Measurements from ENCODE around the gene TRAPPC12.

Gene TRAPPC12

DNA sequence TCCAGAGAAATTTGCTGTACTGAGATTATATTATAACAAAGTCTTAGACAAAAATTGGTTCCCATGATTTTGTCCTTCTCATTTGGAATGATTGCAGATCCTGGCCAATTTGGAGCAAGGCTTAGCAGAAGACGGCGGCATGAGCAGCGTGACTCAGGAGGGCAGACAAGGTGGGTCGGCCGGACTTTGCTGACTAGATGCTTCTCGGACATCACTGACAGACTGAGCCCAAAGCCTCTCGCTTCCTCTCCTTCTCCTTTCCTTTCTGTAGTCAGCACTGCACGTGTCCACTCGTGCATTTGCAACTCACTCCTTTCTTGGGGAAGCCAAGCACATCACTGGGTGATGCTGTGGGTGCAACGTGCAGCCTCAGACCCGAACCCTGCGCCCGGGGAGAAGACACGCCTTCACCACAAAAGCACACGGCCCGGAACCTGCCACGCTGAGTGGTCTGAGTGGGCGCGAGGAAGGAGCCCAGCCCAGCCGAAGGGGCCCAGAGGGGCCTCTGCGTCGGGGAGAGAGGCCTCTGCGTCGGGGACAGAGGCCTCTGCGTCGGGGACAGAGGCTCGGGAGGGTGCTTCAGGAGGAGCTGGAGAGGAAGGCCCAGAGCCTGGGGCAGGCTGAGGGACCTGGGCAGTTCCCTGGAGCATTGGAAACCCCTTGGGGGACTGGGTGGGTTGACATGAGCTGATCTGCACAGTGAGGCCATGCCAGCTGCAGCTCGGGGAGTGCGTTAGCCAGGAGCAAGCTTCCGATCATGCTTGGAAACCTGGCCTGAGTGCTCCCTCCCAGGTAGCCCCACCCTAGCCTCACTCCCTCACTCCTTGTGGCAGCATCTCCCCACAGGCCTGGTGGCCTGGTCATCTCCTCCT, 78.3 kb downstream of the TRAPPC12 start:
- no peak for DNase-seq

DNA sequence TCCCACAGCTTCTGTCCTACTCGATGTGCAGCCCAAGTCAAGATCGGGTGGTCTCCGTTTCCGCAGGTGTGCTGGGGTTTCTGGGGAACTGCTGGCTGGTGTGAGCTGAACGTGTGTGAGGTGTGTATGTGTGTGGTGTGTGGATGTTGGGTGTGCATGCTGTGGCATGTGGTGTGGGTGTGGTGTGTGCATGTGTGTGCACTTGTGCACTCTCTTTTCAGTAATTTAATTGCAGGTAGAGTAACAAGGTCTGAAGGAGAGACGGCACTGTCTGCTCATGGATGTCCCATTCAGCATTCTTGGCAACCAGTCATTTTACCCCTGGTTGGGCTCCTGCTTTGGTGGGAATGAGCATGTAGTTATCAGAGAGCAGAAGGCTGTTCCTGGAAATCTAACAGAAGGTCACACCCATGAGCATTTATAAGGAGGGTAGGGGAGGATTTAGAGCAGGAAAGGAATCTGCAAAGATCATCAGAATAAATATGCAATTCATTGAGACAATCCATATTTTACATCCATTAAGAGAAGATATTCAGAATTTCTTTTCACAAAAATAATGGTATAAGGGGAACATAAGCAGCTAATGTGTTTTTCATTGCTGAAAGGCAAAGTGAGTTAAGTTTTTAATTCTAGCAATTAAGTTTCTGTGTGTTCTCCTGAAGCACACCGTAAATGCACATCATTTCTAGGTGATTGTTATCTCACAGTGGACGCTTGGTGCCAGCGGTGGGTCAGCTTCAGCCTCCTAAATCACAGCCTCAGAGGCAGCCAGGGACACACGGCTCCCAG, 79.1 kb downstream of the TRAPPC12 start:
- DNase-seq = no peak

DNA sequence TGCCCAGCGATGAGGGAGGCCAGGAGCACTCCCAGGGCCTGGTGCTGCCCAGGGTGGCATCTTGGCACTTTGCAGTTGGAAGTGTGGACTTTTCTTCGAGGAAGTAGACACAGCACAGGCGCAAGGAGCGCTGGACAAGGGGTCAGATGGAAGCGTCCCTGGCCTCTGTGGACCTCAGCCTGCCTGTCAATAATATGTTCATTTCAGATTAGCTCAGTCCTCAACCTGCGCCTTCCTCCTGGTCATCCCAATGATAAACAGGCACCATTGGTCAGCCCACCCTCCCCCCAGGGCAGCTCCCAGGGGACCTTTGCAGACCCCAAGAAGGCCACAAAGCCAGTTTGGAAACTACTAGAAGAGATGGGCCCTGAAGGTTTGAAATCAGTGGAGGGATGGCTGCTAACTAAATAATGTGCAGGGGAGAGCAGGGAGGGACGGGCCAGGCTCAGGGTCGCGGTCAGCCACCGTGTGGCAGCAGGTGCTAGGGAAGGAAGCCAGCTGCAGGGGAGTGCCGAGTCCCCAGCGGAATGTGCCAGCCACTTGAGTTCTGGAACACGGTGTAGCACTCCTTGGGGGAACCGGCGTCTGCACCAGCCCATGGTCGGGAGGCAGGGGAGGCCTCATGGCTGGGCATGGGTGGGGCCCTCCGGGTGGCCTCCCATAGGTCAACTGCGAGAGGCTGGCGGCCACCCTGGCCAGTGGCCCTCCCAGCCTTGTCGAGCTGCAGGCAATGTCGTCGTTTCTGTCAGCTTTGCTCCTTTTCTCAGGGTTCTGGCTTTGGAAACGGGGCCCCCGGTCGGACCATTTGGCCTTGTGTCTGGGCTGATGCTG, 79.9 kb downstream of the TRAPPC12 start:
- DNase-seq = no peak

DNA sequence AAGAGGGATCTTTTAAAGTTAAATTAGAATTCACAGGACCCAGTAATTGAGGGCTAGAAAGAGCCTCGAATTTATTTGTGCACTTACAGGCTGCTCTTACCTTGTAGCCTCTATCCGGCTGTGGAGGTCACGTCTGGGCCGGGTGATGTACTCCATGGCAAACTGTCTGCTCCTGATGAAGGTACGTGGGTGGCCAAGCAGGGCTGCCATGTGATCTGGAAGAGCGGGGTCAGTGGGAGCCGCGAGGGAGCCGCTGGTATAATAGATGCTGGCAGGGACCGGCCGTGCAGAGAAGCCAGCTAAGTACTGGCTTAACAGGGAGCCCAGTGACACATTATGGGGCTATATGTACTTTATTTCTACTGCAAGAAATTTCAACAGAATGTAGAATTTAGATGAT, 80.7 kb downstream of the TRAPPC12 start:
- no peak for DNase-seq

- no peak for DNase-seq
These were observed 81.6 kb downstream of the TRAPPC12 start for GRCh38 chr2:3460831-3461800.

DNA sequence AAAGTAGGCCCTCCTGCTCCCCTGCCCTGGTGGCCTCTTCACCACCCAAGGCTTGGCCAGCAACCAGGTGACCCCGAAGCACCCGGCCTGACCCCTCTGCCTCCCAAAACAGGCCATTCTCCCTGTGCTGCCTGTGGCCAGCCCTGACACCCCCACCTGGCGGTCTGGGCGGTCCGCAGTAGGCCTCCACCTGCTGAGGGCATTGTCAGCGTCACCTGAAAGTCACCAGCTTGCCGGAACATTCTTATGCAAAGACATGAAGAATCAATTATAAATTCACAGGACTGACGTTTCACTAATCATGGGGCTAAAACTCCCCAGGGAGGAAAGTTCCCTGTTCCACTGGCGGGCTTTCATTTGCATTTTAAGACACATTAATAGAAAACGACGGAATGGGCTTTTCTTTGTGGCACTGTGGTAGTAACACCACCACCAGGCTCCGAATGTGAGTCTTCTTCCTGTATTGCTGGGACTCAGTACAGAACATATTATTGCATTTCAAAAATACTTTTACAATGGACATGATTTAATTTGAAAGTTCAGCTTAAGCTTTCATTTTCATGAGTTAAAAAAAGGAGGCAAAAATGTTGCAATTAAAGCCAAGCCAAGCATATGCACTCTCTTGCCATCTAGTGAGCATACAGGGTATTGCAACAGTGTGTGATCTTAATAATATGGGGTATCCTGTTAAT, 82.5 kb downstream of the TRAPPC12 start:
- DNase-seq = peak; percentile 57

DNA sequence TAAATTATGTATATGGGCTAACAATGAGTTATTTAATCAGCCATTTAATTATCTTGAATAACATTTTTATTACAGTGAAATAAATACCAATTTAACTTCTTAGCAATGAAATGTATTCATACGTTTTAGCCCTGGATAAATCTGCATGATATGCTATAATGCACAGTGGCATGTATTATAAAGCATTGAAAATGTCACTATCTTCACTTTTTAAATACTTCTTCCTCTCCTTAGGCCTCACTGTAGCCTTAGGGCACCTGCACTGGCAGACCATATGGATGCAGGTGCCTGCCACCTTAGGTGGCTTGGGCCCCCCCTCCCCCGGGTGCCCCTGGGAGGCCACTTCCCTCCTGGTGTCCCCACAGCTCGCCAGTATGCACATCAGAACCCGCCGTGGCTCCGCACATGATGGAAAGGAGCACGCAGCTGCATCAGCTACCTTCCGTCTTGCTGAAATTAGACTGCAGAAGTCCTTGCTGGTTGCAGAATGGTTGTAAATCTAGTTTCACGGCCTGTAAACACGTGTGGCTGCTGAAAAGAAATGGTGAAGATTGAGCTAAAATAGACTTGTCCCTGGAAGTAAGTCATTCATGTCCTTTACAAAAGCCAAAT, 83.1 kb downstream of the TRAPPC12 start:
- DNase-seq = no peak

DNA sequence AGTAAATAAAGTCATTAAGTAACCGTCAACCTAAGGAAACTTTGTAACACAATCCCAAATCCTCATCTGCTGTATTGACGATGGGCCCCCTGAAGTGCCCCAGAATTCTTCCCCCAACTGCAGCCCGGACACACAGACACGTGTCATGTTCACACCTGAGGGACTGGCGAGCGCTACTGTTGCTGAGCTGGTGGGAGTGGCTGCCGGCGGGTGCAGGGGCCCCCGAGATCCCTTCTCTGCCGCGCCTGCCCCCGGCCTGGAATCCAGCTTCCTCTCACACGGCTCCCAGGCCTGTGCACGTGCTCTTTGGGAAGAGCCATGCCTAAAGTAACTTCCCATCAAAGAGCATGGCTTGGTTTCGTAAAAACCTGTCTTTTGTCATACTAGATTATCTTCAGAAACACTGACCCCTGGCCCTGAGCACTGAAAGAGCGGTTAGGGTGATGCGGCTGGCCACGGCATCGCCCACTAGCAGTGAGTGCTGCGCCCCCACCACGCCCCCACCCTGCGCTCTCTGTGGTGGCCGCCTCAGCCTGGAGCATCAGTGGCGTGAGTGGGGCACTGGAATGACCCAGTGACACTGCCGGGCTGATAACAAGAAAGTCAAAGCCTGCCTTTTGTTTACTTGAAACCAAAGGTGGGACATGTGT, 83.8 kb downstream of the TRAPPC12 start:
- no peak for DNase-seq

DNA sequence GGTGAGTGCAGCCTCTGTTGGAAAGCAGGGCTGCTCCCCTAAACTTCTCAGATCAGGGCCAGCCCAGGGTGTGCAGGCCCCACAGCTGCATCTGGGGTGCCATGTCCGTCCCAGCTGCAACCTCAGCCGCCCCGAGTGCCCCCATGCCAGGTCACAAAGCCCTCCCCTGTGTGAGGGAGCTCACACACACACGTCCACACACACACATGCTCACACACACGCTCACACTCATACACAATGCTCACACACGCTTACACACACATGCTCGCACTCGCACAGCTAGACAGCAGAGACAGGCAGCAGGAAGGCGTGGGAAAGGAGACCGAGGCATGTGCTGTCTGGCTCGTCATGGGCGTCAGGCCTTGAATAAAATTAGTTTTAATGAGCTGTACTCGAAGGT, 84.5 kb downstream of the TRAPPC12 start:
- DNase-seq = no peak

DNA sequence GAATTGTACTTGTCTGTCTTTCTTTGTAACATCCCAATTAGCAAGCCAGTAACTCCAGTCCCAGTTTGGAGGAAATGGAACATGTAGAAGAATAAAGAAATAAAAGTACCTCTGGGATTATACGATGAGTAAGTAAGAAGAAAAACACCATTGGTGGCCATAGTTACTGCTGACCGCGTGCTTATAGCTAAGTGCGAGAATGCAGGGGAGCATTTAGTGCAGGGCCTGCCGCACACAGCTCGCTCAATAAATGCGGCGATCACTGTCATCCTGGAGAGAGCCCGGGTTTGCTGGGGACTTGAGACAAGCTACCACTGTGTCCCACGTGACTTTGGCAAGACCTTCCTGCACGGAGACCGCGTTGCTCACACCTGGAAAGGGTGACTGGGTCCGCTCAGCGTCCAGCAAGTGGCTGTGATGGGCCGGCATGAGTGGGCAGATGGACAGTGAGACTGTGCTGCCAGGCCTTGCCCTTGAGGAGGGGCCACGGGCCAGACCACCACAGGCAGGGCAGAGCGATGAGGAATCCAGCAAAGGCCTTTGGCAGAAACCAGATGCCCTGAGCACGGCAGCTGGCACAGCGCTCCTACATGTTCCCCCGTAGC, 85.0 kb downstream of the TRAPPC12 start:
- no peak for DNase-seq

DNA sequence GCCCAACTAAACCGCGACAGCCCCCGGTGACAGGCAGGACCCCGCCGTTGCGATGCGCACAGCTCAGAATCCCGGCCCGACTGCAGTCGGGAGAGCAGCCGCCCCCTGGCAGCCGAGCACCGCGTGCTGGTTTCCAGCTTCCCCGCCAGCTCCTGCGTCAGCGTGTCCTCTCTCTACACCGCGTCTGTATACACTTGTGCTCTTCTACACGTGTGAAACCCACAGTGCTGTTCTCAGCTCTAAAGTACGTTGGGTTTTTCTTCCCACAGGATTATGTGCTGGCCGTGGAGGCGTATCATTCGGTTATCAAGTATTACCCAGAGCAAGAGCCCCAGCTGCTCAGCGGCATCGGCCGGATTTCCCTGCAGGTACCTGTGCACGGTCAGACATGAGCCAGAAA, 85.8 kb downstream of the TRAPPC12 start:
- DNase-seq = no peak

DNA sequence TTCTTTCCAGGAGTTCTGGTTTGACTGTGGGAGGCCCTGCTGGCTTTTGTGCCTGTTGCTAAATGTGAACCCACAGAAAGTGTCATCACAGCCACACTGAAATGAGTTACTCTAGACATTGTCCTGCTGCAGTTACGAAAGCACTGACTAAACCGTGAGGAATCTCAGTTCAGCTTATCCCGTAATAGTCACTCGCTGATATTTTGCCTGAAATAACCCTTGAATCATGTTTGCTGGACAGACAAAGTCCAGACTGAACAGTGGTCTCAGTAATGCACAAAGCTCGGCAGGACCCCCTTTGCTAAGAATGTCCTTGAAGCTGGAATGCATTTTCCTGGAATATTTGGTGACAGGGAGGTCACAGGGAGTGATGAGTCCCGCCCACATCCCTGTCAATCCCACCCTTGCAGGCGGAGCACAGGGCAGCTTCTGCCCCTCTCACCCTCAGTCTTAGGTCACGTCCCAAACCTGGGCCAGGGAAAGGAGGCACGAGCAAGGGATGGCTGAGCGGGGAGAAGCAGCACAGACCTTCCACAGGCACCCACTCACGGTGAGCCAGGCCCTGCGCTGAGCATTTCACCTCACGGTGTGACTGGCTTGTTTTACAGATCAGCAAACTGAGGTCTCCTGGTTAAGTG, 86.5 kb downstream of the TRAPPC12 start:
- no peak for DNase-seq

DNA sequence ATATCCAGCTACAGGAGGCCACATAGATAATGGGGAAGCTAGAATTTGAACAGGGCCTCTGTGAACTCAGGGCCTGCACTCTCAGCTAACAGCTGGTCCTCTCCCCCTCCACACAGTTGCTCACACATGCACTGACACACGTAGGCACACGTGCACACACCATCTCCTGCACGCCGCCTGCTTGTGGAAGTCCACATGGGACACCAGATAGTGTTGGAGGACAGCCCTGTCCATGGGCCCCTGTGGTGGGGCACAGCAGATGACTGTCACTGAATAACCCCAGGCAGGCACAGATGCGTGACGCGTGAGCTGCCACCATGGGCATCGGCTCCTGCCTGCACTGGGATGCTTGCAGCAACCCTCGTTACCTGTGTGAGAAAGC, 87.0 kb downstream of the TRAPPC12 start:
- no peak for DNase-seq

DNA sequence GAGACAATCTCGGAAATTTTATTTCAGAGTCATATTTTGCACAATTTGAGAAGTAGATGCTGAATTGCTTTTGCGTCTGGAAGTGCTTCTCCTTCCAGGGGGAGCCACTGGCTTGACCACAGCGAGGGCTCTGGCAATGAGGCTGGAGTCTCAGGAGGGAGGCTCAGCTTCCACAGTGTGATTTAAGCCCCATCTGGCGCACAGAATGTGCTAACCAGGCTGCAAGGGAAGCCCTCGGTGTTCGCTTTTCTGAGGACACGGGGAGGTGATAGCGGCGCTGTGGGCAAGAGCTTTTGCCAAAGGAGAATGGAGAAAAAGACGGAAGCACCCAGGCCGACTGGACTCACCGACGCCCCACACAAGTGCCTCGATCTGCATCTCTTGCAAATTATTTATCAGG, 87.5 kb downstream of the TRAPPC12 start:
- DNase-seq = no peak

- no peak for DNase-seq
These were observed 88.2 kb downstream of the TRAPPC12 start for GRCh38 chr2:3467654-3468053.

DNA sequence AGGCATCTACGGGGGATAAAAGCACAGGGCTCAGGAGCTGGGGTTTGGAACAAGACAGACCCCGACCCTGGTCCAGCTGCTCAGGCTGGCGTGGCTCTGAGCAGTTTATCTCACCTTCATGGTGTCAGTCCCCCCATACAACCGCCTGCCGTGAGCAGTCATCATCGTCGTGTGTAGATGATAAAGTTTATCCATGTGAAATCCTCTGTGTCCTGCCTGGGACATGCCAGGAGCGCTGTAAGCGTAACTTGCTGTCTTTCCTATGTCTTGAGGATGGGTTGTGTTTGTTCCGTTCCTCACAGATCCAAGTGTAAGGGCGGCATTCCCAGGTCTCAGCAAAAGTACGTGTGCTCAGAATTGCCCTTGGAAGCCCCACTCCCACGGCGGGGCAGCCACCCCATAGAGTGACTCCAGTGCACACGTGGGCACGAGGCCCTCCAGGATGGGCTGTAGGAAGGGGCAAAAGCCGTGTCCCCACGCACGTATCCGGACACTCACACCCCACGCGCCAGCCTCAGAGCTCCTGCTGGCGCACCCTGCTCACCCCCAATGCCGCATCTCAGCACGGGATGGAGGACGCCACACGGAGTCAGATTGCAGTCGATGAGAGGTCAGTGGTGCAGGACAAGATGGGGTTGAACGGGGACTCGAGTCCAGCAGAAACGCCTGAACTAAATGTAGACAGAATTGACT, 88.9 kb downstream of the TRAPPC12 start:
- DNase-seq = no peak

DNA sequence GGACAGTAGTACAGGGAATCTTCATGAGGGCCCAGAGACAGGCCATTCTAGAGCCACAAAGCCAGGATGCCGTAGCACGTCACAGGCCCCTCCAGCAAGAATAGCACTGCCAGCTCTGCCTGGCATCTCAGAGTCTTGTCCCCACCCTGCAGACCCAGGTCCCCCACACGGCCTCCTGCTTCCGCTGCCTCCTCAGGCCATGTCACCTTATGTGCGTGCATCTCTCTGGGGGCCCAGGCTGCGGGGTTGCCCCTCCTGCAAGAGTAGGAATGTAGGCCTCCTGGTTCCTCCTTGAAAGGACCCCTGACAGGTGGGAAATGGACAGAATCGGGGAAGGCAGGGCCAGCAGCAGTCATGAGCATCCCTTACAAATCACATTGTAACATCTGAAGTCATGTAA, 90.0 kb downstream of the TRAPPC12 start:
- DNase-seq = no peak

DNA sequence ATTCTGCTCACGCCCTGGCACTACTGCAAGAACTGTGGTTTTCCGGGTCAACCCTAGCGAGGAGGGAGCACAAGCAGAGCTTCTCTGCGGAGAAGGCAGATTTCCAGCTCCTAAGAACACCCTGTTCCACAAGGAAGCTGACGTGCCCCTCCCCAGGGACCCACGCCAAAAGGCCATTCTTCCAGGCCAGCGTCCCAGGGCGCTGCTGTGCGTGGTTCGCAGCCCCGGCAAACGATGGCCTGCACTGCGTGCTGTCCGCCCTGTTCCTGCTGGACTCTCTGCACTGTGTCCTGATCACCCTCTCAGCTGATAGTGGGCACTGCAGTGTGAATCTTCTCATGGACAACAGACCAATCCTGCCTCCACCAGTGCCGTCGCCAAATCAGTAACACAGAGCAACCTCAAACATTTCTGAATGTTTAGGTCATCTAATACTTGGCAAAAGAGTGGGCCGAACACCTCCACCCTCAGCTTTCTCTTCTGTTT, 90.7 kb downstream of the TRAPPC12 start:
- no peak for DNase-seq

Data from NCI-H345 (cell line).